ENCODE measurements around the gene IQGAP2.
"Not testable (repeated sequence)": the region's sequence is repeated elsewhere in the genome, so short reads cannot be mapped to it uniquely, and the experiment has no call there.

The IQGAP2 gene

GRCh38 chr5:76419597-76420298, 16.7 kb downstream of the IQGAP2 start:
- no peak for DNase-seq (ENCODE audit: low read depth)

- no peak for DNase-seq (ENCODE audit: low read depth)
Measured at GRCh38 chr5:76422227-76422626, 19.1 kb downstream of the IQGAP2 start.

DNA sequence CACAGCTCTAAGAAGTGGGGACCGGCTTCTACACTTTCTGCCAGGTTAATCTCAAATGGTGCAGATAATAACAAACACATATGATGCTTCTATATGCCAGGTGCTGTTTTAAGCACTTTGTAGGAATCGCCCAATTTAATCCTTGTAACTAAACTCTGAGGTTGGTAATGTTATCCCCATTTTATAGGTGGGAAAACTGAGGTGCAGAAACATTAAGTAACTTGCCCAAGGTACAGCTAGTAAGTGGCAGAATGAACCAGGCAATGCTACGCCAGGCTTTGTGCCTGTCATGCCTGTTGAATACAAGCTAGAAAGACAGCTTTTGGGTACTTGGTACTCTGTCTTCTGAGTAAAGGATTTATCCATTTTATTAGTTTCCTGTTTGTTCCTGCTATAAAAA, 19.7 kb downstream of the IQGAP2 start:
- no peak for DNase-seq (ENCODE audit: low read depth)

GRCh38 chr5:76425146-76425545, 22.1 kb downstream of the IQGAP2 start:
- no peak for DNase-seq (ENCODE audit: low read depth)

DNA sequence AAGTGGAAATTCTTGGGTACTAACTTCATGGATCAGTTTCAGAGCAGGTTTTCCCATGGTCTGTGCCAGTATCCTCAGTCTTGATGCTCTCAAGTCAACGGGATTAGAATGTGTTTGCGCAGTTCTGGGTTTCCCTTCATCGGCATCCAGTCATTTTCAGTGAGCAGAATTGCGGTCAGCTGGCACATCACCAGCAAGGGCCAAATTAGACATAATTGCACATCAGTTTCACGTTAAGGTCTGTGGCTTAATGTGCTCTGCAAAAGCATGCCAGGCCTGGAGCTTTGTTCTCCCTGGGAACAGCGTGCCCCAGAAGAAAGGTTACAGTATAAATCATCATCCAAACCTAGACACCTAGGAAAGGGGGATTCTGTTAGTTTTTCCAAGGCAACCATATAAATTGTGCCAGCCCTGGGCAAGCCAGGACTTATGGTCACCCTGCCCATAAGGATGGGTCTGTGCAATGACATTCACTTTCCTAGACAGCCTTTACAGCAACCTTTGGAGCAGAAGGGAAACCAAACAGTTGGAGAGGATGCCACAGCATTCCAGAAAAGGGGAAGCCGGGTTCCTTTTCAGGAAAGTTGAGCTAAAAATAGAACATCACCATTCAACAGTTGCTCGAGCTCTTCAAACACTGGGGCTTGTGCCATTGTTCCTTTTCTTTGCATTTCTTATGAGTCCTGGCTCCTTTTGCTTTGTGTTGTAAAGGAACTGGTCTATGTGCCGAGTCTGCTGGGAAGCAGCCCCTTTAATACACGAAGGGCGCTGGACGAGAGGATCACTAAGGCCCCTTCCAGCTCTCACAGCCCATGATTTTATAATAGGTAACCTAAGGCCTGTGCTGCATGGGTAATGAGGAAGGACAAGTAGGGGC, 23.1 kb downstream of the IQGAP2 start:
- DNase-seq (ENCODE audit: low read depth) = no peak

DNA sequence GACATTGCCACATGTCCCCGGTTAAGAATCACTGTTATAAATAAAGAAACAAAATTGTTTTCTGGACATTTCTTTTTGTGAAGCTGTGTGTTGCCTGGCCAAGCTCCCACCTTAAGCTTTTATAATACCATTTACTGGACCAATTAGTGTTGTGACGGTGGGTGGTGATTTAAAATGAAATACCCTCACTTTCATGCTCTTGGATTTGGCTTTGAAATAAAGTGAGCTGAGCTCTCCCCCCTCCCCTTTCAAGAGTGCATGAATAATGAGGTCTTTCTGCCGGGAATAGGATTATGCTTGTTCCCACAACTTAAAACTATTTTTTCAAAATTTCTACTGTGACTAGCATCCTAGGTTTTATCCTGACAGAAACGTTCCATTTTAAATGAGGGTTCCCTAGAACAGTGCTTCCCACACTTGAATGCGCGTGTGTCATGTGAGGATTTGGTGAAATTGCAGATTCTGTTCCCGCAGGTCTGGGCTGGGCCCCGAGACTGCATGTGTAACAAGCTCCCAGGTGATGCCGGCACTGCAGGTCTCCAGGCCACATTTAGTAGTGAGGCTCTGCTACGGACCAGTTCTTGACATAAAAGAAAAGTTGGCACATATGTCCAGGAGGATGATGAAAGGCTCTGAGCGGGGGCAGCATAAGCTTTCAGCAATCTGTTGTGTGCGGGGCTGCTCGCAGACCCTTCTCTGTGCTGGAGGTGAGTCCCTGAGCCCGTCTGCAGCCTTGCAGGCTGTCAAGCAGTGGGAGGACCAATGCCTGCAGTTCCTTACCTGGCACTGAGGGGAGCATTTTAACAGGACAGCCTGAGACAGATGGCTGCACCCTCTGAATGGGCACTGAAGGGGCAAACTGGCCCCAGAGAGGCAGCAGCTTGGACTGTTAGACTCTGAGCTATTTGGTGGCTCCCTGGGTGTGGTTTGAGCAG, 24.4 kb downstream of the IQGAP2 start:
- DNase-seq (ENCODE audit: low read depth) = no peak

- DNase-seq (ENCODE audit: low read depth) = not testable (repeated sequence)
Measured at GRCh38 chr5:76428550-76428949, 25.5 kb downstream of the IQGAP2 start.

- DNase-seq (ENCODE audit: low read depth) = no peak
Measured at GRCh38 chr5:76433261-76433660, 30.2 kb downstream of the IQGAP2 start.

GRCh38 chr5:76437507-76437906, 34.4 kb downstream of the IQGAP2 start:
- not testable (repeated sequence) for DNase-seq (ENCODE audit: low read depth)

DNA sequence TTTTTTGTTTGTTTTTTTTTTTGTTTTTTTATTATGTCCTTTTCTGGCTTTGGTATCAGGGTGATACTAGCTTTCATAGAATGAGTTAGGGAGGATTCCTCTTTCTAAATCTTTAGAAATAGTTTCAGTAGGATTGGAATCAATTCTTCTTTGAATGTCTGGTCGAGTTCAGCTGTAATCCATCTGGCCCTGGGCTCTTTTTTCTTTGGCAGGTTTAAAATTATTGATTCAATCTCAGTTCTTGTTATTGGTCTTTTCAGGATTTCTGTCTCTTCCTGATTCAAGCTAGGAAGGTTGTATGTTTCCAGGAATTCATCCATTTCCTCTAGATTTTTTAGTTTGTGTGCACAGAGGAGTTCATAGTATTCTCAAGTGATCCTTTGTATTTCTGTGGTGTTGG, 34.9 kb downstream of the IQGAP2 start:
- no peak for DNase-seq (ENCODE audit: low read depth)

- DNase-seq (ENCODE audit: low read depth) = no peak
Measured at GRCh38 chr5:76439201-76439600, 36.1 kb downstream of the IQGAP2 start.

- no peak for DNase-seq (ENCODE audit: low read depth)
Measured at GRCh38 chr5:76439929-76440328, 36.8 kb downstream of the IQGAP2 start.

- no peak for DNase-seq (ENCODE audit: low read depth)
Measured at GRCh38 chr5:76441101-76441500, 38.0 kb downstream of the IQGAP2 start.

DNA sequence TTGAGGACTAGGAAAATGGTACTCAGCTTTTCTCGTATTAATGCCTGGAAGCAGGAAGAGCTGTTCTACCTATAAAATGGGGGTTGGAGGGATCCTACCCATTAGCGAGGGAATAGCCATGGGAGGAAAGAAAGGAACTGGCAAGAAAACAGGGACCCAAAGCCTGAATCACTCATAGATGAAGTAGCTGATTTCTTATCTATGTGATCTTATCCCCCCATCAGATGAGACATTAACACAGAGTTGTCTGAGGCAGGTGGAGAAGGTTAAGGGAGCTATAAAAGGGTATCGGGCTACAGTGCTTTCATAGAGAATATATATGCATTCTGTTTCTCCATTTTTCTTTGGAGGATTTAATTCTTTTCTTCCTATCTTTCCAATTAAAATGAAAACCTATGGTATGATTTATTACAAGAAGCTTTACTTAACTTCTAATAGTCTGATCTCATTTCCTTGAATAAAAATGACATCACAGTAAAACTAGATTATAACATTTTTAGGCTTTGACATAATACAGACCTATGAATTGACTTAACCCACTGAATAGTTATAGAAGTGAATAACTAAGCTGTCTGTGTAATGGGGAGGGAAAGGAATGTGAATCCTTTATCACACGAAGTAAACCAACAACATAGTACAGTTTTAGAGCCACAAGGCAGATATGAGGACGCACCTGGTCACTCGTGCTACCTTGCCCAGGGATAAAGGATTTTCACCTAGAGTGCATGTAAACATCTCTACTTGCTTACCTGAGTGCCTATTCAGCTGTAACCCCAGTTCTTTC, 39.0 kb downstream of the IQGAP2 start:
- DNase-seq (ENCODE audit: low read depth) = no peak

DNA sequence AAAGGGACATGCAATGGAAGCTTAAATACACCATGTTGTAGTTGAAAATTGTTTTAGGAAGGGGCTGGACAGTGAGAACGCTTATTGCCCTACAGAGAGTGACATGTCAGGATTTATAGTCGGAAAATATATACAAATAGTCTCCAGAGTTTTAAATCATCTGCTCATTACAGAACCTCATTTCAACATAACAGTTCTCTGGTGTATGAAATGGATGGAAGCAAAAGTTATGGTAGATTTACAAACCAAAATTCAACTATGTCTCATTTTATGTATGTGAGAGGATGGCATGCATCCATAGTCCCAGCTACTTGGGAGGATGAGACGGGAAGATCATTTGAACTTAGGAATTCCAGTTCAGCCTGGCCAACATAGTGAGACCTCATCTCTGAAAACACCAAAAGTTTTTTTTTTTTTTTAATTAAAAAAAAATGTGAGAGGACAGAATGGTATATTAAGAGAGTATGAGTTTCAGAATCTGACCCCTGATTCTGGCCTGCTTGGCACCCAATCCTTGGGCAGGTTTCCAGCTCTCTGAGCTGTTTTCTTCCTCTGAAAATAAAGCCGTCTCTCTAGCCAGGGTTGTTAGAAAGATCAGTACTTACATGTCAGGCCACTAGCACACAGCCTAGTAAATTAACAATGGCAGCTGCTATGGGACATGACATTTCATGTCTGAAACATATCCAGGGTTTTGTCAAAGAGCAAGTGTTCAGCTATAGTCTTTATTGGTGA, 40.1 kb downstream of the IQGAP2 start:
- no peak for DNase-seq (ENCODE audit: low read depth)

GRCh38 chr5:76445063-76445462, 42.0 kb downstream of the IQGAP2 start:
- no peak for DNase-seq (ENCODE audit: low read depth)

GRCh38 chr5:76445830-76446229, 42.7 kb downstream of the IQGAP2 start:
- DNase-seq (ENCODE audit: low read depth) = no peak

GRCh38 chr5:76446776-76447175, 43.7 kb downstream of the IQGAP2 start:
- no peak for DNase-seq (ENCODE audit: low read depth)

GRCh38 chr5:76449606-76450005, 46.5 kb downstream of the IQGAP2 start:
- DNase-seq (ENCODE audit: low read depth) = no peak

DNA sequence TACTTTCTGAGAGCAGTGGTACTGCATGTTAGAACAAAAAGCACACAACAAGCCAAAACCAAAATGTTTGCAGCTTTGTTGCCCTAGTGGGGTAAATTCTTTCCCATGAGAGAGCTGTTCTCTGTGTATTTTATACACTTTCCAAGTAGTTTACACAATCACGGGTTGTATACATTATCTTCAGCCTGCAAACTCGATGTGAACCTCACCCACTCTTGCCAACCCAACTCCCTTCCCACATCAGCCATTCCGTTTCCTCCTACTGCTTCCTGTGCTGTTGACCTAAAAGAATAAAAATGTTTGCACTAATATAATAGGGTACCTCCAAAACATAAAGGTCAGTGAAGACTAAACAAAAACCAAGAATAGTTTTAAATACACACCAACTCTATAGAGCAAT, 47.0 kb downstream of the IQGAP2 start:
- DNase-seq (ENCODE audit: low read depth) = no peak
